HG02588 (cell line): ENCODE measurements around the gene CCDC188.

Source experiments
- ATAC-seq: cut with Tn5 transposase; IDR thresholded peaks from one replicate; pipeline ENCODE4 v1.9.1; 2021; ENCODE audit warnings: mild to moderate bottlenecking, moderate library complexity; ENCODE audit not compliant: unreplicated experiment

CCDC188 gene

DNA sequence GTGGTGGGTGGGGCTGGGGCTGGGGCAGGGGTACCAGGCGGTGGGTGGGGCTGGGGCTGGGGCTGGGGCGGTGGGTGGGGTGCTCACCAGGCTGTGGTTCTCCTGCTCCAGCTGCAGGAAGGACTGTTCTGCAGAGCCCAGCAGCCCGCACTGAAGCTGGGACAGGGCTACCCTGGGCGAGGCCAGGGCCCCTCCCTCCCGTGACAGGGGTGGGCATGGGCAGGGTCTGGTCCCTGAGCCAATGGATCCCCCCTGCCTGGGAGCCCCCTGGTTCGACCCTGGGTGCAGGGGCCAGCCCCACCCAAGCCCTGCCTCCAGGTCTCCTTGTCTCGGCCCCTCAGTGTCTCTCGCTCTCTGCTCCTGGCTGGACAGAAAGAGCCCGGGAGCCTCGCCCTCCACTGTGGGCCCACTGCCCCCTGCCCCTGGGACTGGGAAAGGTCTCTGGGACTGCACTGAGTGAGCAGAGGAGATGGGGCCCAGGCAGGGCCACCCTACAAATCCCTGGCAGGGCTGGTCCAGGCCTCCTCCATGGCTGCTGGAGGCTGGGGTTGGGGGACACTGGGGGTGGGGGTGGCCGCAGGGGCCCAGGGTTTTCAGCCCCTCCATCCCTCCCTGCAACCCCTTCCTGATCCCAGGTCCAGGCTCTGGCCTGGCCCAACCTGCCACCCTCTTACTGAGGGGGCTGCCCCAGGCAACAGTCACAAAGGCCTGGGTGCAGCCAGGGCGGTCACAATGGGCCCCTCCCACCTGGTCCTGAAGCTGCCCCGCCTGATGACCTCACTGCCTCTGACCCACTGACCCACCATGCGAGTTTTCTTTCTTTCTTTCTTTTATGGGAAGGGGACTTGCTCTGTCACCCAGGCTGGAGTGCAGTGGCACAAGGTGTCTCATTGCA is at the start of gene CCDC188:
CCDC188 (minus strand) TSS at position 675 of the 895 bp plus-strand sequence; CDS start at position 606, 69 bp downstream.
- no peak for ATAC-seq

GRCh38 chr22:20199906-20200305 is 49.1 kb upstream of the CCDC188 start:
- no peak for ATAC-seq

DNA sequence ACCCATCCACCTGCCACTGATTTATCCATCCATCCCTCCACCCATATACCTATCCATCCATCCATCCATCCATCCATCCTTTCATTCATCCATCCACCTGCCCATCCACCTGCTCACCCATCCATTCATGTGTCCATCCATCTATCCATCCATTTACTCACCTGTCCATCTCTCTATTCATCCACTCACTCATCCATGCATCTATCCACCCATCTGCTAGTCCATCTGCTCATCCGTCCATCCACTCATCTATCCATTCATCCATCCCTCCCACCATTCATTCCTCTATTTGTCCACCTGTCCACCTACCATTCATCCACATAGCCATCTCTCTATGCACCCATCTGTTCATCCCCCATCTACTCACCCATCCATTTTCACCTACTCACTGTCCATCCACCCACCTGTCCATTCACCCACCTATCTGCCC is 48.6 kb upstream of the CCDC188 start:
- ATAC-seq = no peak

GRCh38 chr22:20198557-20199319 is 47.9 kb upstream of the CCDC188 start:
- ATAC-seq = no peak

GRCh38 chr22:20197407-20198030 is 46.7 kb upstream of the CCDC188 start:
- no peak for ATAC-seq

DNA sequence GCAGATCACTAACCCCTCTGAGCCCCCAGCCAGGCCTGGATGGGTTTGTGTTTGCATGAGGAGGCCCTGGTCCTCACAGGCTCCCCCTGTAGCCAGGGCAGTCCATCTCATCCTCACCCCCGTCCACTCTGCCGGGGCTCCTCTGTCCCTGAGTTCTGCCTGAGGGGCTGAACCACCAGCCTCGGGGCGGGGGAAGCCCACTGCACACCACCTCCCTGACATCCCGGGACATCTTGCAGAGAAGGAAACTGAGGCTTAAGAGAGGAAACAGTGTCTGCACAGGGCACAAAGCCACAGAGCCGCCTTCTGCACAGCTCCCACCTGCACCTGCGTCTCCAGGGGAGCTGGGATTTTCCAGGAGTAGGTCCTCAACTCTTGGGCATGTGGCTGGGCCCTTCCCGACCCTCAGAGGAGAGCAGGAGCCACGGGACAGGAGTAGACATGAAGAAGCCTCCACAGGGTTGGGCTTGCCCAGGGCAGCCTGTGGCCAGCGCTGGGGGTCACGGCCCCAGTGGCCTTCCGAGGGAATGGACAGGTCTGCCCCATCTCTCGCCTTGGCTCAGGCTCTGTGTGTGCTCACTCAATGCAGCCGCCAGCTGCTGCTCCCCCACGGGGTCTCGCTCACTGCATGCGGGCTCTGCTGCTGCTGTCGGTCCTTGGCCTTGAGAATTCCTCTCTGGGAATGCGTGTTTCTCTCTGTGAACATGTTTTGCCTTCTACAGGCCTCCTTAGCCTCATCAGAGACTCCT is 45.4 kb upstream of the CCDC188 start:
- no peak for ATAC-seq

DNA sequence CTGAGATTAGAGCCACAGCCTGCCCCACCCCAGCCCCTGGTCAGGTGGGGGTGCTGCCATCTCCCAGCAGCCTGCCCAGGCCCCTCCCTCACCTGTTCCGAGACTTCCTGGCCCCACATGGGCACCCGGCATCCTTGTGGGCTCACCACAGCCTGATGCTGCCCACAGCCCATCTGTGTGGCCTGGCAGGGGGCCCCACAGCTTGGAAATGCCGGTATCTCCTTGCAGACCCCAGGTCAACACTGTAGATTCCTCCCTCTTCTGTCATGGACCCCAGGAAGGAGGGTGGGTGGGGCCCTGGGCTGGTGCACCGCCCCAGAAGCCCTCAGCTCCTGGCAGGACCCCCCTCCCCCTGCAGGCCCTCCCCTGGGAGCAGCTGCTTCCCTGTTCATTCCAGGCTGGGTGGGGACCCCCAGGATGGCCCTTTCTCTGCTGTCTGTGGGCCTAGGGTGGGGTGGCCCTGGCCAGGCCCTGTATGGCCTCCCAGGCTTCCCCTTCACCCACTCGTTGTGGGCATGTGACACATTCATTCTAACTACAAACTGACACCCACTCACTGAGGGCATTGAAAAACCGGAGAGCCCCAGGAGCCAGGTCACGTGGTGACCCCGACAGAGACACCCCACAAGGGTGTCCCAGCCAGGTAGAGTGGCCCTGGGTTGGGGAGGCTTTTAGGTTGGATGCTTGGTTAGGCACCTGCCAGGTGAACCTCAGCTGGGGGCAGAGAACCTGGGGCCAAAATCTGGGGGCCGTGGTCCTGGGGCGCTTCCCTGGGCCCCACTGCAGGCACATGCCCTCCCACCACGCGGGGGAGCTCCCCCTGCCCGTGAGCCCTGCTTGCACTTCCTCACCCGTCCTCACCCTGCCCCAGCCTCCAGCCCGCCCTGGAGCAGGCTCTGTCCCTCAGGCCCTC is 44.1 kb upstream of the CCDC188 start:
- no peak for ATAC-seq

- ATAC-seq = no peak
These were observed 43.1 kb upstream of the CCDC188 start for GRCh38 chr22:20193761-20194494.

DNA sequence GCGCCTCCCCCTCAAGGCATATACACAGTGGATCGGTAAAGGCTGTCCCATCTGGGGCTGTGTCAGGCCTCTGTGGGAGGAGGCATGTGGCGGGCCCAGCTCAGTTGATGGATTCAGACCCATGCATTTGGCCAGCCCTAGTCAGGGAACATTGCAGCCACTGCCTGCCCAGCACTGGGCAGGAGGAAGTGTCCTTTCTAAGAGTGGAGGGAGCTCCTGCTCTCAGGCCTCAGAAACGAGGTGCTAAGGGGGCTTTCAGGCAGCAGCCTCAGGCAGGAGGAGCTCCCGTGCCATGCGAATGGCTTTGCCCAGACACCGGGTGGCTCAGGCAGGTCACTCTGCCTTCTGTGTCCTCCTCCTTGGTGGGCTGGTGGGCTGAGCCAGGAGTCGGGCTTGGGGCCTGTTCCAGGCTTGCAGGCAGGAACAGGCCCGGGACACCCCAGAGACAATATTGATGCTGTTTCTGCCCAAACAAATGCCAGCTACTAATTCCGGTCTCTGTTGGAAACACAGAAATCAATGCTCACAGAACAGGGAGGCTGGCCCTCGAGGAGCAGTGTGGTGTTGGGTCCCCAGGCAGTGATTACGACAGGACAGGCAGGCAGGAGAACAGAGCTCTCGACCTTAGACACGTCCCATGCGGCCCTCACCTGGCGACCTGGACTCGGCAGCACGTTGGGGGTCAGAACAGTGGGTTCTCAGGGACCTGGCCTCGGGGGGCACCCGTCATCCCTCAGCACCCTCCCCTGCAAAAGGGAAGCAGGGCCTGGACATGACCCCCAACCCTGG is 42.3 kb upstream of the CCDC188 start:
- no peak for ATAC-seq

DNA sequence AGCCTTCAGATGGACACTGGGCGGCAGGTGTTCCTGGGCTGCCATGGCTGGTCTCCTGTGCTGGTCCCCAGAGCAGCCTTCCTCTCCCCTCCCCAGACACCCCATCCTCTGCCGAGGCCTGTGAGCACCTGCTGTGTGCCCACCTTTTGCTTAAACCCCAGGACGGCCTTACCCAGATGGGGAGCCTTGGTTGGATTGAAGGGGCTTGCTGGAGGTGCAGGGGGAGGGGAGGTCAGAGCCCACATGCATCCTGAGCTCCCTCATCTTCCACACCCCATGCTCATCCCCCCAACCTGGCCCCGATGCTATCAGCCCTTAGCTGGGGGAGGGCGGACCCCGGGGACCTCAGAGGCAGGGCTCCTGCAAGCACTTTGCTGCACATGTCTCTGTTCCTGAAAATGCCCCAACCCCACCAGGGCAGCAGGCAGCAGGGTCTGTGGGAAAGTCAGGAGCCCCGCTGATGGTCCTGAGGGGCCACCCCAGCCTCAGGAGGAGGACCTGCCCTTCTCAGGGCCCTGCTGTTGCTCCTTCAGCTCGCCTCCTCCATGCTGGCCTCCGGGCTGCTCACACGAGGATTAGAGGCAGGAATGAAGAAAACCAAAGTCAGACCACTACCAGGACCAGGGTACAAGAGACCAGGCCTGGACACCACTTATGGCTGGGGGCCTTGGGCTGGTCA is 41.6 kb upstream of the CCDC188 start:
- no peak for ATAC-seq

- no peak for ATAC-seq
These were observed 40.9 kb upstream of the CCDC188 start for GRCh38 chr22:20191803-20192202.

GRCh38 chr22:20191000-20191515 is 40.2 kb upstream of the CCDC188 start:
- no peak for ATAC-seq

DNA sequence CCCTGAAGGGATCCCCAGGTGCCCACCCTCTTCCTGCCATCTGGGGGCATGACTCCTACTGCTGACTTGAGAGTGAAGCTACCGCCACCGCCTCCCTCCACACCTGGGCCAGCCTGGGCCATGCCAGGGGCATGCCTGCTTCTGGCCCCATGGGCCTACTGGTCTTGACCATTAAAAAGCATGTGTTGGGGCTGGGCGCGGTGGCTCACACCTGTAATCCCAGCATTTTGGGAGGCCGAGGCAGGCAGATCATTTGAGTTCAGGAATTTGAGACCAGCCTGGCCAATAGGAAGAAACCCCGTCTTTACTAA is 37.7 kb upstream of the CCDC188 start:
- no peak for ATAC-seq

GRCh38 chr22:20187777-20188566 is 37.1 kb upstream of the CCDC188 start:
- no peak for ATAC-seq

GRCh38 chr22:20186871-20187546 is 36.2 kb upstream of the CCDC188 start:
- ATAC-seq = no peak

DNA sequence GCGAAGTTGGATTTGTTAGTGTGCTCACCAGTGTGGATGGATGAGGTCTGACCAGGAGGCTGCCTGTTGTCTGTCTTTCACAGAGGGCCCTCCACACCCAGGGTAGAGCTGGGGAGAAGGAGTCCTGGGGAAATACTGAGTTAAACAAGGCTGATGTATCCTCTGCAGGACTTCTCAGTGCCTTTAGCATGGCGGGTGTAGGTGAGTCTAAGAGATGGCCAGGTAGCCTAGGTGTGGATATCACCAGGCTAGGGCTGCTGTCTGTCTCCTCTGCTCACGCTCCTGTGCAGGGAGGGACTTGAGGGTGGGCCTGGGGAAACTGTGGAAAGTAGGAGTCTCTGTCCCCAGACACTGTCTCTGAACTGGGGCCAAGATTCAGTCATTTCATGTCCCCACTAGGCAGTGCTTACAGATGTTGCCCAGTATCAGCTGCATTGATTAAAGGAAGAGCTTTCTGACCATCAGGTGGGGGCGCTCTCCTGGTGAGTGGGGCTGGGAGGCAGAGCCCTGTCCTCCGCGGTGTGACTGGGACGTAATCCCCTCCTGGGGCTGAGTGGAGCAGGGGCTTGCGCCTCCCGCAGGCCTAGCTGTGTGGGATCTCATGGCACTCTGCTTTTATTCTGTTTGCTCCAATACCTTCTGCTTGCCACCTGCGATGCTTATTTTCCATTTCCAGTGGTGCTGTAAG is 35.5 kb upstream of the CCDC188 start:
- no peak for ATAC-seq
